Stimulated activated CD8-positive, alpha-beta memory T cell treated with anti-CD3 and anti-CD28 coated beads, Interleukin-7, amount 100 ng/mL, for 24 hours (primary cell): Measurements from ENCODE around the gene RPL3.
A peak's percentile ranks its signal among the peaks of the same experiment; 100 is the strongest.
"Not testable (repeated sequence)": the region's sequence is repeated elsewhere in the genome, so short reads cannot be mapped to it uniquely, and the experiment has no call there.

ENCODE experiments used
- DNase-seq: peaks from one replicate; pipeline ENCODE4 v3.0.0-alpha.2; 2020; ENCODE audit warnings: low read depth

The RPL3 gene

DNA sequence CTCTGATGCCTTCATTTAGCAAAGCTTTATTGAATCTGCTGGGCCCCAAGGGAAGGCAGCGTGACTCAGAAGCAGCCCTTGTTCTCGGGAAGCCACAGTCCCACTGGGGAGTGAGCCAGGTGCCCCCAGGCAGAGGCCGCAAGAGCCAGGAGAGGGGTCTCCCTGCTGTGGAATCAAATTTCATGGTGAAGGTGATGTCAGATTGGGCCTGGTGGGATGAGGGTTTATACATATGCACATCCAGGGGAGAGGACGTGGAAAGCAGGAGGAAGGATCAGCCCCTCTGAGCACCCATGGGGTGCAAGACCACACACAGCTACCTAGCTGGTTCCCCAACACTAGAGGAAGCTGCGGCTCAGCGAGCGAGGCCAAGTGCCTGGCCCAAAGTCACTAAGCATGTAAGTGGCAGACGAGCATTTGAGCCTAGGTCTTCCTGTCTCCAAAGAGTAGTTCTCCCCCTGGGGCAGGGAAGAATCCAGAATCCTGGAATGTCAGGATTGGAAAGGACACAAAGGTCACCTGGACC is 32.3 kb upstream of the RPL3 start:
- DNase-seq, result no peak

DNA sequence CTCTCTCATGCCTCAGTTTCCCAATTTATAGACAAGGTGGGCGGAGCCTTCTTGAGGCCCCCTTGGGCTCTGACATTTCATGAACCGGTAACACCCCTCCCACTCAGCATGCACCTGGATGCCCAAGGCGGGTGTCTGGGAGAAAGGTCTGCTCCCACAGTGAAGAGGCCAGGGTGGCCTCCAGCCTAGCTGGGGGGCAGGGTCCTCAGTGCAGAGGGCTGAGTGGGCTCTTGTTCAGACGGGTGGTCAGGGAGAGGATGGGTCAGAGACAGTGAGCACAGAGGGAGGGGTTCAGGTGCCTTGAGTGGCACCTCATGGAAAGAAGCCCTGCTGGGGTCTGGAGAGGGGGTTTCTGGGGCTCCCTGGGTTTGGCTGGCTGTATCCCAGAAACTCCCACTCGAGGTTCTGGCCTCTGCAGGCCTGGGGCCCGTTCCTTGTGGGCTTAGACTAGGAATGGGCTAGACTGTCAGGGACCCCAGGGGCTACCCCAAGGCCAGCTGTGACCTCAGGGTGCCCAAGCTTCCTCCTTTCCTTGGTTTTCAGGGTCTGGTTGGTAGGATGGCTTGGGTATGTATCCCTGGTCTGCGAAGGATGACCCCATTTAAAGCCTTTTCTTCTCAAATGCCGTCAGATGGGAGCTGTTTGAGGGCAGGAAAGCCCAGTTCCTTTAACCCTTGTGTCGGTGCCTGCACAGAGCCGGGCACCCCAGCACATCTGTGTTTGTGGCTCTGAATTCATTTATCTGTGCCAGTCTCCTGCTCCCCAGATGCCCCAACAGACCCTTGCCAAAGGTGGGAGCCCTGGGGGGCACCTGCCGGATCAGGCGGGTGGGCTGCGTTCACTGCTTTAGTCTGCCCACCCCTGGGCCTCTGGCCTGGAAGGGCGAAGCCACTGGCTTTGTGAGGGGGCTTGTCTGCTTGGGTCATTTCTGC is 31.6 kb upstream of the RPL3 start:
- DNase-seq, result no peak

DNA sequence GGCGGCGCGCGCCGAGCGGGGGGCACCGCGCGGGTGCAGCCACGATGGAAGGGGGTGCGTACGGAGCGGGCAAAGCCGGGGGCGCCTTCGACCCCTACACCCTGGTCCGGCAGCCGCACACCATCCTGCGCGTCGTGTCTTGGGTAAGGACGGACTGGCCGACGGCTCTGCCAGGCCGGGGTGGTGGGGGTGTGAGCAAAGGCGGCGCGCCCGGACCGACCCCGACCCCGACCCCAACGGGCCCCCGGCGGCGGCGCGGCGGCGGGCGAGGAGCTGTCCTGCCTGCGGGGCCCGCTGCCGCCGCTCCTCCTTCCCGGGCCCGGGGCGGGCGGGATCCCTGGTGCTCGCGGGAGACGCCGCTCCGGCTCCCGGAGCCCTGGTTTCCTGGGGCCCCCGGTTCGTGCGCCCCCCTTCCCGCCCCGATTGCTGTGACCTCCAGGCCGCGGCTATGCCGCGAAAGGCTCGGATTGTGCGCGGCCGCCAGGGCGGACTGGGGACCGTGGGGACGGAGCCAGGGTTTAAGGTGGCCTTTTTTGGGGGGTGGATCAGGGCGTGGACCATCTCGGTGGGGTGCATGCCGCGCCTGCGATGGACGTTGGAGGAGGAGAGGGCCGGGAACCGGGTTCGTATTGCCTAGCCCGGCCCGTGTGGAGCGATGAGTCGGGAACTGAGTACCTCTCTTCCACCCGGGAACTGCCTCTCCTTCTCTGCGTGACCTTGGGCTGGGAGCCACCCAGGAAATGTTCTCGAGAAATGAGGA is 30.7 kb upstream of the RPL3 start, which contains the start of gene SYNGR1:
Gene SYNGR1, plus strand, starts transcription at position 25 of the 760 bp plus-strand sequence. Its CDS starts 20 bp downstream, at position 45.
- no peak for DNase-seq

DNA sequence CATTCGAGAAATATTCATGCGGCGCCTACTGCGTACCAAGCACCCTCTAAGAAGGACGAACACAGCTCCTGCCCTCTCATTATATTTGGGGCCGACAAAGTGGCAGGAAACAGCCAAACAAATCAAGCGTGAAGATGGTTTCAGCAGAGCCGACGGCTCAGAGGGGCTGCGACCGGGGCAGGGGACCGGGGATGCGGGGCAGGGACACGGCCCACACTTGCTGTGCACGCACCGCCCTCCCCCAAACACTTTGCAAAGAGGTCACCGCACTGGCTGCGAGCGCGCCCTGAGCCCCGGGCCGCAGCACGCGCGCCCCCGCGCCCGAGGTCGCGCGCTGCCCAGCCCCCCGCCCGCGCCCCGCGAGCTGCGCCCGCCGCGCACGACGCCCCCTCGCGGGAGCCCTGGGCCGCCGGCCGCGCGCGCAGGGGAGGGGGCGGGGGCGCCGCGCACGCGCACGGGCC is 30.1 kb upstream of the RPL3 start:
- no peak for DNase-seq

DNA sequence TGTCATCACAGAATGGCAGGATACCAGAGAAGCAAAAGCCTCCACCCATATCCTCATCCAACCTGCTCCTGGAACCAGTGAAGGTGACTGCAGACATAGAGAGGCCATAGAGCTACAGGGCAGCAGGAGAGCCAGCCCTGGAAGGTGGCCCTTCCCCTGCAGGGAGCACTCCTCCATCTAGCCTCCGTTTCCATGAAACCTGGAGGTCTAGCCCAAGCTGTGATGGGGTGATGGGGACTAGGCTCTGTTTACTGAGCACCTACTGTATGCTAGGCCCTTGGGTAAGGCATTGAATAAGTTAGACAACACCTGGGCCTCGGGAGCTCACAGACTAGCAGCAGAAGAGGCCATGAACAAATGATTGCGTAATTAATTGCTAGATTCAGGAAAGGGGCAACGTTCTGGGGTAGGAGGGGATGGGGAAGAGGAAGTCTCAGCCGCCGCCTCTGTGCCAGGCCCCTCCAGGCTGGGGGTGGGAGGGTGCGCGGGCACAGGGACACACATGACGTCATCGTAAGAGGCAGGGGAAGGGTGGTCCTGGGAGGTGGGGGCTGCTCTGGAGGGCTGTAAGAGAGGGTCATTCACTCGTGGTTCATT is 29.6 kb upstream of the RPL3 start:
- no peak for DNase-seq

DNA sequence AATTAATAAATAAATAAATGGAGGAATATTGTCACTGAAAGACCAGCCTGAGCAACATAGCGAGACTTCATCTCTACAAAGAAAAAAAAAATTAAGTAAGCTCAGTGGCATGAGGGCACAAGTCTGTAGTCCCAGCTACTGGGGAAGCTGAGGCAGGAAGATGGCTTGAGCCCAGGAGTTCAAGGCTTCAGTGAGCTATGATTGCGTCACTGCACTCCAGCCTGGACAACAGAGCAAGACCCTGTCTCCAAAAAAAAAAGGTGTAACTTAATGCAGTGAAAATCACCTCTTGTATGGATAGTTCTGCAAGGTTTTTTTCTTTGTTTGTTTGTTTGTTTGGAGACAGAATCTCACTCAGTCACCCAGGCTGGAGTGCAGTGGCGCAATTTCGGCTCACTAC is 25.8 kb upstream of the RPL3 start:
- no peak for DNase-seq

DNA sequence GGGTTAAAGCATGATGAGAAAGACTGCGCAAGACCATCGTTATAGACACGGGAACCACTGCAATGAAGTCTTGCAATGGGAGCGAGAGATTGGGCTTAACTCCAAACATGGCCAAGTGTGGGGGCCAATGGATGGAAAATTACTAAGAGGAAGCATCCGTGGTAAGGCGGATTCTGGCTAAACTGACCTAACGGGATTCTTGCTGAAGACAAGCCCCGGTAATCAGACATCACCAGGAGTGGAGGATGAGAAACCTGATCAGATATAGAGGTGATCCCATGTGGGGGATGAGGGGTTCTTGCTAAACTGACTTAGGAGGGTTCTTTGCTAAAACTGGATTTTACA is 24.6 kb upstream of the RPL3 start:
- no peak for DNase-seq

DNA sequence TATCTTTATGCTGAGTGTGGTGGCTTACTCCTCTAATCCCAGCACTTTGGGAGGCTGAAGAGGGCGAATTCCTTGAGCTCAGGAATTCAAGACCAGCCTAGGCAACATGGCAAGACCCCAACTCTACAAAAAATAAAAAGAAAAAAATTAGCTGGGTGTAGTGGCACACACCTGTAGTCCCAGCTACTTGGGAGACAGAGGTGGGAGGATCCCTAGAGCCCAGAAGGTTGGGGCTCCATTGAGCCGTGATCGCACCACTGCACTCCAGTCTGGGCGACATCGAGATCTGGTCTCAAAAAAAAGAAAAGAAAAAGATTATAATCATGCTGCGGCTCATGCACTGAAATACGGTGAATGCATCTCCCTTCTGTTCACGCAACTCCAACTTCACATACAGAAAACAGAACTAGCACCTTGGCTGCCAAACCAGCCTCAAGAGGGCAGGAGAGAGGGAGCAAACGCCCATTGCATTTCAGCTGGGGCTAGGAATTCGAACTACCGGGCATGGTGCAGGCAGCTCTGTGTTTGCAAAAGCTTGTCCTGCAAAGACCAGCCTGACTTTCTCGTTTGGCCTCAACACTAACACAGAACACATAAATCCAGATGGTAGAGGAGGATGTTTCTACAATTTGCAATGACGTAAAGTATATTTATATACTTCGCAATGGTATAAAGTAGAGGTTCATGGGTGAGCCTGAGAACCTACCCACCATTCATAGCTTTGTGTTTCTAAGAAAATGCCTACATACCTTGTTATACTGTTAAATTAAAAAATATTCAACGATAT is 24.0 kb upstream of the RPL3 start:
- peak; percentile 30 for DNase-seq

DNA sequence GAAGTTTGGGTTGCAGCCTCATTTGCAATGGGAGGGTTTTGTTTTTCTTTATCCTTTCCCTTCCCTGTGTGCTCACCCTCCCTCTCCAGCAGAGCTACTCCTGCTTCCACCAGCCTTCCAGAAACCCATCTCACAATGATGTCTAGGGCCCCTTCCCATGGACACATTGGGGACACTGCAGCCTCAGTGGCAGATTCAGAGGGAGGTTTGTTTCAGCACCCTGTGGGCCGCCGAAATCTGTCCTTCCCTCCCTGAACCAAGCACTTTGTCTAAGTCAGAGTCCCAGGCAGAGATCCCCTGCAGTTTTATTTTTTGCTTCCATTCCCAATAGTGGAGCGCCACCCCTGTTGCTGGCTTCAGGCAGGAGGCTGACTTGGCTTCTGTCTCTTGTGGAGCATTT is 21.8 kb upstream of the RPL3 start:
- DNase-seq, result no peak

DNA sequence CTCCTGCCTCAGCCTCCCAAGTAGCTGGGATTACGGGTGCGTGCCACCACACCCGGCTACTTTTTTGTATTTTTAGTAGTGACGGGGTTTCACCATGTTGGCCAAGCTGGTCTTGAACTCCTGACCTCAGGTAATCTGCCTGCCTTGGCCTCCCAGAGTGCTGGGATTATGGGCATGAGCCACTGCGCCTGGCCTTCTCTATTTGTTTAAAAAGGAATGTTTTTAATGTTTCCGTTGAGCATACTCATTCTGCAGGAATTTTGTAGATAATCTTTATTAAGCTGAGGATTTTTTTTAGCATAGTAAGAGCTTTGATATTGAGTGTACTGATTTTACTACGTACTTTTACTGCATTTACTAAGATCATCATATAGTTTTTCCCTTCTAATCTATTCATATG is 20.4 kb upstream of the RPL3 start:
- DNase-seq, result not testable (repeated sequence)

DNA sequence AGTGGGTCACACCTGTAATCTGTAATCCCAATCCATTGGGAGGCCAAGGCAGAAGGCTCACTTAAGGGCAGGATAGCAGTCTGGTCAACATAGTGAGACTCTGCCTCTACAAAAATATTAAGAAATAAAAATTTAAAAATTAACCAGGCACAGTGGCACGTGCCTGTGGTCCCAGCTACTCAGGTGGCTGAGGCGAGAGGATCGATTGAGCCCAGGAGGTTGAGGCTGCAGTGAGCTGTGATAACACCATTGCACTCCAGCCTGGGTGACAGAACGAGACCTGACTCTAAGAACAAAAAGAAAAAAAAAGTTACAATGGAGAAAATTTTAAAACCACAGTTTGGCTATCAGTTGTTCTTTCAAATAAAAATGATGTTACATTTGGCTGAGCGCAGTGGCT is 17.0 kb upstream of the RPL3 start:
- DNase-seq, result no peak

DNA sequence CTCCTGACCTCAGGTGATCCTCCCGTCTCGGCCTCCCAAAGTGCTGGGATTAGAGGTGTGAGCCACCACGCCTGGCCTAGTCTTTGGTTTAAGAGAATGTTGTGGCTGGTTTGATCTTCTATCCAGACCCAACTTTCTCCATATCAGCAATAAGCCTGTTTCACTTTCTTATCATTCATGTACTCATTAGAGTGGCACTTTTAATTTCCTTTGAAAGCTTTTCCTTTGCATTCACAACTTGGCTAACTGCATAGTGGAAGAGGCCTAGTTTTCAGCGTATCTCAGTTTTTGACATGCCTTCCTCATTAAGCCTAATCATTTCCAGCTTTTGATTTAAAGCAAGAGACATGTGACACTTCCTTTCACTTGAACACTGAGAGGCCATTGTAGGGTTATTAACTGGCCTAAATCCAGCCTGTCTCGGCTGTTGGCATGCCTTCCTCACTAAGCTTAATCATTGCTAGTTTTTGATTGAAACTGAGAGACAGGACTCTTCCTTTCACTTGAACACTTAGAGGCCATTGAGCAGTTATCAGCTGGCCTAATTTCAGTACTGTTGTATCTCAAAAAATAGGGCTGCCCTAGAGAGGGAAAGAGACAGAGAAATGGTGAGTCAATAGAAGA is 13.1 kb upstream of the RPL3 start:
- no peak for DNase-seq

DNA sequence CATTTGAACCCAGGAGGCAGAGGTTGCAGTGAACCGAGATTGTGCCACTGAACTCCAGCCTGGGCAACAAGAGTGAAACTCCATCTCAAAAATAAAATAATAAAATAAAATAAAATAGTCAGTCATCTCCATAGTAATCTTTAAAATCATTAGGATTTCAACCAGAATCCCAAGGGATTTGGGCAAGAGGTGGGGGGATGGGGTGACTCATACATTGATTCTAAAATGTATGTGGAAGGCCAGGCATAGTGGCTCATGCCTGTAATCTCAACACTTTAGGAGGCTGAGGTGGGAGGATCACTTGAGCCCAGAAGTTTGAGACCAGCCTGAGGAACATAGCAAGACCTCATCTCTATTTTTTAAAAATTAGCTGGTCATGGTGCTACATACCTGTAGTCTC is 11.1 kb upstream of the RPL3 start:
- DNase-seq, result not testable (repeated sequence)

DNA sequence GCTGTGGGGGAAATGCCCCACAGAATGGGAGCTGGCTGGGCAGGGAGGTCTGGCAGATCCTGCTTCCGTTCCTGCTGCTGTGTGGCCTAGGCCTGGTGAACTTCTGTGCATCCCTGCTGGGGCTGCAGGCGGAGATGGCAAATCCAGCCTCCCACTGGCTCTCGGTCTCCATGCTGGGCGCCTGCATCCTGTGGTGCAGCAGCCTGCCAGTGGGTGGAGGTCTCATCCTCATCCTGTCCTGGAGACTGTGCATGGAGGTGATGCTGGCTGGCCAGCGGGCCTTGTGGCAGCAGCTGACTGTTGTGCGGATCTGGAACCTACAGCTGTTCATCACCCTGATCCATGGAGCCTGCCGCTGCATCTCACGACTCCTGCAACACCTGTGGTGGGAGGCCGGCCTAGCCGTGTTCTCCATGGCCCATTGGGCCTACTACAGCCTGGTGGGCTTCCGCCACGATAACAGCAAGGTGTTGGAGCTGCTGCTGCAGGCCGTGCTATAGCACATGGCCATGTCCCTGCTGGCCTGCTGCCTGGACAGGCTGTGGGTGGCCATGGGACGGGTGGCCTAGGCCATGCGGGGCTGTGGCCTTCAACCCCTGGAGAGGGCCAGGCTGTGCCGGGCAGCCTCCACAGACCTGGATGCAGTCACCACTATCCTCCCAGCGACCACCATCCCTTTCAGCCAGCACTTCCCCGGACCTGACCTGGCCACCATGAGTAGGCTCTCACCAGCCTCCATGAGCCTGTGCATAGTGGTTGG is 8.8 kb upstream of the RPL3 start:
- no peak for DNase-seq

DNA sequence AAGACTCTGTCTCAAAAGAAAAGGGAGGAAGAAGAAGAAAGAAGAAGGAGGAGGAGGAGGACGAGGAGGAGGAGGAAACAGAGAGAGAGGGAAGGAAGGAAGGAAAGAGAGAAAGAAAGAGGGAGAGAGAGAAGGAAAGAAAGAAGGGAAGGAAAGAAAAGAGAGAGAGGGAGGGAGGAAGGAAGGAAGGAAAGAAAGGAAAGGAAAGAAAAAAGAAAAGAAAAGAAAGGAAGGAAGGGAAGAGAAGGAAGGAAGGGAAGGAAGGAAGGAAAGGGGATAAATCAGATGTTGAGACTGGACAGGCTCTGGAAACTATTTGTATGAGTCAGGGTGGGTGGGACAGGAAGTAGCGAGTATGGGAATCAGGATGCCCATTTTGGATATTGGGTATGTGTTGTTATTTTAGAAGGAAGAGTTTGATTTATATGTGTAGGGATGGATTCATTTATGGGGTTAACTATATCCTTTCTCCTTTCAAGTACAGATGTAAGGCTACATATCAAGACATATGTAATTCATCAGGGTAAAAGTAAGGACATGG is 6.0 kb upstream of the RPL3 start:
- DNase-seq, result no peak

DNA sequence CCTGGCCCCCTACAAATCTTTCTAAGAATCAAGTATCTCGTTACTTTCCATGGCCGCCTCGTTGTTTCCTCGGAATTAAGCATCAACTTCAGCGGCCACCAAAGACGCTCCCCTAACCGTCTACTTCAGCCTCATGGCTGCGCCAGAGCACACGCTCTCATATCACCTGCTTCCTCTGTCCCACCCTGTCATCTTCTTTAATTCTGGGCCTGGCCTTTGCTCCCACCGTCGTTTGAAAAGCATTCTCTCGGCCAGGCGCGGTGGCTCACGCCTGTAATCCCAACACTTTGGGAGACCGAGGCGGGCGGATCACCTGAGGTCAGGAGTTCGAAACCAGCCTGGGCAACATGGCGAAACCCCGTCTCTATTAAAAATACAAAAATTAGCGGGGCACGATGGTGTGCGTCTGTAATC is 1.2 kb upstream of the RPL3 start:
- DNase-seq, result not testable (repeated sequence)

DNA sequence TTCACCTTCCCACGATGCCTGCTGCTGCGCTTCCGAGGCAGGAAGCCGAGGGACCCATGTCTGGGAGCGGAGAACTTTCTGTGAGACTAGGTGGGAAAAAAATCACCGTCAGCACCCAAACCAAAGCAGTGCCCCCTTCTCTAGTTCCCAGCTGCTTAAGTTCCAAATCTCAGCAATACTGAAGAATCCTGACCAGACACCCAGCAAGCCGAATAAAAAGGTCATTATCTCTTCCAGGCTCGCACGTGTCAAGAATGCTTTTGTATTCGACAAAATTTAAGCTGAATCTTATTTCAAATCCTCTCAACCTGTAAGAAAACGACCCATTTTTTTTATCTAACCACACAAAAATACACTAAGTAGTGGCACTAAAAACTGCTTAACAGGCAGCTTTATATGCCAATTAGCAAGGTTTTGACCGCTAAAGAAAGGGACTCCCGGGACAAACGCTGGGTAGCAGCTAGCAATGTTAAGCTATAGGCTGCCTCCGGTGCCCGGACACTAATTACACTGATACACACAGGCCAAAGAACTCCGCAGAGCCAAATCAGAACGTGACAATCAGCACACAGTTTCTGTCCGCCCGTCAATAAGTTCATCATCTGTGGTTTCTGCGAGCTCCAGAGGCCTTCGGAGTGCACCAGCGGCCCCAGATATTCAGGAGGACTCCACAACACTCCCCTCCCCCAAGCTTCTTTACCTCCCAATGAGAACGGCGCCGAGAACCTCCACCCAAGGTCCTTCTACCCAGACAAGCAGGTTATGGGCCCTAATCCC is 728 bp downstream of the RPL3 start:
- DNase-seq, result no peak

DNA sequence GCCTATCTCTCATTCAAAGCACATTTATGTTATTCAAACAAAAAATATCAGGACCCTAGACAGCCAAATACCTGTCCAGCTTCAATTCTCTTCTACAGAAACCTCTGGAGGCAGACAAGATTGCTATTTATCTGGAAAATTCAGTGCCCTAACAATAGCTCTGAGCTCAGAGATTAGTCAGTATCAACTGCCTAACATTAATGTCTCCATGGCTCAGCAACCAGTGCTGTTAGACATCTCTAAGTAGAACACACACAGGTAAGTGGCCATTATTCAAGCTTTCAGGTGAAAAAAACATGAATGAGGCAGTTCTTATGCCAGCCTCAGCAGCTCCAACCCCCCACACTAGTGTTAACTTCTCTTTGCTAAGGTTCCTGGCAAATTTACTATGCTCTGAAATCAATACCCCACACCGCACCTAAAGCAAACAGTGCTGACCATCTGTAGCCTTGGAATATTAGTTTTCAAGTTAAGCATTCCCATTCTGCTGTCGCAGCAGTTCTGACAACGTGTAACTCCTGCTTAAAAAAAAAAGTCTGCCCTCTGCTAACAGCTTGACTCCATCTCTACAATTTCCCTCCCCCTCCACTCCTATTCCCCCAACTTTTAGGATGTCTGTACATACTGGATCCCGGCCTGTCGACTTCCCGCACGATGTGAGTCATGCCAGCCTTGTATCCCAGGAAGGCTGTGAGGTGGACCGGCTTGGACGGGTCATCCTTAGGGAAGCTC is 1.5 kb downstream of the RPL3 start:
- DNase-seq, result no peak
